ENCODE results near the gene JMJD1C.

JMJD1C gene

GRCh38 chr10:63246356-63246755, 219.4 kb downstream of the JMJD1C start:
- no peak overlapping the region for H4K8ac ChIP-seq (ENCODE audit: low read length)
- peaks cover 0 to 11% of the 10 kb centered on the region in 2 experiments for H3K36me3 ChIP-seq (ENCODE audit: control insufficient read depth in 1 of 2, insufficient read depth in 2 of 2, low read depth in 1 of 2, low read length in 2 of 2)
- no peak for DNase-seq
- no peak overlapping the region for H2BK12ac ChIP-seq (ENCODE audit: low read length in 2 of 2)
- H3K23ac ChIP-seq (ENCODE audit: low read length in 2 of 2), result no peak overlapping the region
- H3K14ac ChIP-seq (ENCODE audit: low read length in 2 of 2), result no peak overlapping the region
- no peak overlapping the region for H2BK120ac ChIP-seq (ENCODE audit: low read depth, low read length)
- no peak overlapping the region for H3K4me3 ChIP-seq (ENCODE audit: insufficient read depth in 1 of 2, low read depth in 1 of 2, low read length in 2 of 2)
- 91% methylated on average over 2 of the region's 3 CpGs for WGBS
- no peak overlapping the region for H3K4ac ChIP-seq (ENCODE audit: low read depth in 1 of 2, low read length in 2 of 2)
- no peak overlapping the region for H3K4me2 ChIP-seq (ENCODE audit: low read length, poor library complexity, severe bottlenecking)
- H3K27ac ChIP-seq (ENCODE audit: low read length, poor library complexity, severe bottlenecking), result no peak overlapping the region
- H3K27me3 ChIP-seq (ENCODE audit: control insufficient read depth in 1 of 2, insufficient read depth in 1 of 2, low read length in 2 of 2), result no peaks in the 10 kb centered on the region
- no peak overlapping the region for H2BK15ac ChIP-seq (ENCODE audit: low read depth, poor library complexity, severe bottlenecking)
- H2AK5ac ChIP-seq (ENCODE audit: low read length, severe bottlenecking), result no peak overlapping the region
- peaks cover 9% of the 10 kb centered on the region for H3K4me1 ChIP-seq (ENCODE audit: control insufficient read depth, insufficient read depth, low read depth, low read length)
- H4K91ac ChIP-seq (ENCODE audit: low read length), result no peak overlapping the region
- H3K9me3 ChIP-seq (ENCODE audit: control insufficient read depth, low read length), result no peaks in the 10 kb centered on the region
- H2AFZ ChIP-seq (ENCODE audit: low read depth, low read length), result no peak overlapping the region
- no peaks in the 10 kb centered on the region for H3K79me1 ChIP-seq (replicated peaks; ENCODE audit: low read length, poor library complexity, severe bottlenecking)
- no peak overlapping the region for H2BK5ac ChIP-seq (ENCODE audit: low read depth, low read length, poor library complexity, severe bottlenecking)
- no peak overlapping the region for H3K9ac ChIP-seq (ENCODE audit: low read length)
- H3K18ac ChIP-seq (ENCODE audit: low read depth in 1 of 2, low read length in 2 of 2), result no peak overlapping the region

- no peaks in the 10 kb centered on the region for H3K9me3 ChIP-seq (ENCODE audit: control insufficient read depth, low read length)
- H3K9ac ChIP-seq (ENCODE audit: low read length), result no peak overlapping the region
- no peak overlapping the region for H3K27ac ChIP-seq (ENCODE audit: low read length, poor library complexity, severe bottlenecking)
- no peak overlapping the region for H3K18ac ChIP-seq (ENCODE audit: low read depth in 1 of 2, low read length in 2 of 2)
- no peaks in the 10 kb centered on the region for H3K79me1 ChIP-seq (replicated peaks; ENCODE audit: low read length, poor library complexity, severe bottlenecking)
- DNase-seq, result no peak
- no peak overlapping the region for H4K8ac ChIP-seq (ENCODE audit: low read length)
- H3K4me1 ChIP-seq (ENCODE audit: control insufficient read depth, insufficient read depth, low read depth, low read length), result peaks cover 10% of the 10 kb centered on the region
- H4K91ac ChIP-seq (ENCODE audit: low read length), result no peak overlapping the region
- H2AK5ac ChIP-seq (ENCODE audit: low read length, severe bottlenecking), result no peak overlapping the region
- 73% methylated on average over 2 of the region's 2 CpGs for WGBS
- H3K4me3 ChIP-seq (ENCODE audit: insufficient read depth in 1 of 2, low read depth in 1 of 2, low read length in 2 of 2), result no peak overlapping the region
- H2BK15ac ChIP-seq (ENCODE audit: low read depth, poor library complexity, severe bottlenecking), result no peak overlapping the region
- no peak overlapping the region for H3K14ac ChIP-seq (ENCODE audit: low read length in 2 of 2)
- no peak overlapping the region for H2BK5ac ChIP-seq (ENCODE audit: low read depth, low read length, poor library complexity, severe bottlenecking)
- no peak overlapping the region for H2BK12ac ChIP-seq (ENCODE audit: low read length in 2 of 2)
- no peak overlapping the region for H2AFZ ChIP-seq (ENCODE audit: low read depth, low read length)
- H2BK120ac ChIP-seq (ENCODE audit: low read depth, low read length), result no peak overlapping the region
- no peak overlapping the region for H3K4me2 ChIP-seq (ENCODE audit: low read length, poor library complexity, severe bottlenecking)
- H3K4ac ChIP-seq (ENCODE audit: low read depth in 1 of 2, low read length in 2 of 2), result no peak overlapping the region
- H3K23ac ChIP-seq (ENCODE audit: low read length in 2 of 2), result no peak overlapping the region
- peaks cover 0 to 3% of the 10 kb centered on the region in 2 experiments for H3K36me3 ChIP-seq (ENCODE audit: control insufficient read depth in 1 of 2, insufficient read depth in 2 of 2, low read depth in 1 of 2, low read length in 2 of 2)
- no peaks in the 10 kb centered on the region for H3K27me3 ChIP-seq (ENCODE audit: control insufficient read depth in 1 of 2, insufficient read depth in 1 of 2, low read length in 2 of 2)
These were observed 223.9 kb downstream of the JMJD1C start for GRCh38 chr10:63241841-63242281.

GRCh38 chr10:63240807-63241206, 225.0 kb downstream of the JMJD1C start:
- H3K4me1 ChIP-seq (ENCODE audit: control insufficient read depth, insufficient read depth, low read depth, low read length), result peaks cover 12% of the 10 kb centered on the region
- H2BK12ac ChIP-seq (ENCODE audit: low read length in 2 of 2), result no peak overlapping the region
- no peak overlapping the region for H3K4me3 ChIP-seq (ENCODE audit: insufficient read depth in 1 of 2, low read depth in 1 of 2, low read length in 2 of 2)
- H3K23ac ChIP-seq (ENCODE audit: low read length in 2 of 2), result no peak overlapping the region
- no peak overlapping the region for H4K8ac ChIP-seq (ENCODE audit: low read length)
- no peak for DNase-seq
- no peak overlapping the region for H2BK120ac ChIP-seq (ENCODE audit: low read depth, low read length)
- no peaks in the 10 kb centered on the region for H3K9me3 ChIP-seq (ENCODE audit: control insufficient read depth, low read length)
- H3K27ac ChIP-seq (ENCODE audit: low read length, poor library complexity, severe bottlenecking), result no peak overlapping the region
- H3K14ac ChIP-seq (ENCODE audit: low read length in 2 of 2), result no peak overlapping the region
- H3K4me2 ChIP-seq (ENCODE audit: low read length, poor library complexity, severe bottlenecking), result no peak overlapping the region
- no peak overlapping the region for H2BK5ac ChIP-seq (ENCODE audit: low read depth, low read length, poor library complexity, severe bottlenecking)
- no peak overlapping the region for H3K9ac ChIP-seq (ENCODE audit: low read length)
- H3K79me1 ChIP-seq (replicated peaks; ENCODE audit: low read length, poor library complexity, severe bottlenecking), result no peaks in the 10 kb centered on the region
- WGBS, result no CpG with 5 or more reads among the region's 6 CpGs
- H3K27me3 ChIP-seq (ENCODE audit: control insufficient read depth in 1 of 2, insufficient read depth in 1 of 2, low read length in 2 of 2), result no peaks in the 10 kb centered on the region
- H2AFZ ChIP-seq (ENCODE audit: low read depth, low read length), result no peak overlapping the region
- H2BK15ac ChIP-seq (ENCODE audit: low read depth, poor library complexity, severe bottlenecking), result no peak overlapping the region
- no peak overlapping the region for H2AK5ac ChIP-seq (ENCODE audit: low read length, severe bottlenecking)
- H3K4ac ChIP-seq (ENCODE audit: low read depth in 1 of 2, low read length in 2 of 2), result no peak overlapping the region
- H3K36me3 ChIP-seq (ENCODE audit: control insufficient read depth in 1 of 2, insufficient read depth in 2 of 2, low read depth in 1 of 2, low read length in 2 of 2), result peaks cover 0 to 3% of the 10 kb centered on the region in 2 experiments
- H4K91ac ChIP-seq (ENCODE audit: low read length), result no peak overlapping the region
- no peak overlapping the region for H3K18ac ChIP-seq (ENCODE audit: low read depth in 1 of 2, low read length in 2 of 2)

- Histone ChIP-seq H4K91ac (ENCODE audit: low read length) (no peak overlapping the region), H3K9me3 (ENCODE audit: control insufficient read depth, low read length) (no peaks in the 10 kb centered on the region), H3K23ac (ENCODE audit: low read length in 2 of 2) (no peak overlapping the region), H3K79me1 (replicated peaks; ENCODE audit: low read length, poor library complexity, severe bottlenecking) (no peaks in the 10 kb centered on the region), H3K4ac (ENCODE audit: low read depth in 1 of 2, low read length in 2 of 2) (no peak overlapping the region), H2BK5ac (ENCODE audit: low read depth, low read length, poor library complexity, severe bottlenecking) (no peak overlapping the region), H3K36me3 (ENCODE audit: control insufficient read depth in 1 of 2, insufficient read depth in 2 of 2, low read depth in 1 of 2, low read length in 2 of 2) (peaks cover 0 to 3% of the 10 kb centered on the region in 2 experiments), H2BK120ac (ENCODE audit: low read depth, low read length) (no peak overlapping the region), H3K27me3 (ENCODE audit: control insufficient read depth in 1 of 2, insufficient read depth in 1 of 2, low read length in 2 of 2) (no peaks in the 10 kb centered on the region), H2BK12ac (ENCODE audit: low read length in 2 of 2) (no peak overlapping the region), H3K4me2 (ENCODE audit: low read length, poor library complexity, severe bottlenecking) (no peak overlapping the region), H2AK5ac (ENCODE audit: low read length, severe bottlenecking) (no peak overlapping the region), H3K4me1 (ENCODE audit: control insufficient read depth, insufficient read depth, low read depth, low read length) (peaks cover 11% of the 10 kb centered on the region), H3K4me3 (ENCODE audit: insufficient read depth in 1 of 2, low read depth in 1 of 2, low read length in 2 of 2) (no peak overlapping the region), H2AFZ (ENCODE audit: low read depth, low read length) (no peak overlapping the region), H3K14ac (ENCODE audit: low read length in 2 of 2) (no peak overlapping the region), H3K9ac (ENCODE audit: low read length) (no peak overlapping the region), H2BK15ac (ENCODE audit: low read depth, poor library complexity, severe bottlenecking) (no peak overlapping the region), H3K27ac (ENCODE audit: low read length, poor library complexity, severe bottlenecking) (no peak overlapping the region), H3K18ac (ENCODE audit: low read depth in 1 of 2, low read length in 2 of 2) (no peak overlapping the region), H4K8ac (ENCODE audit: low read length) (no peak overlapping the region)
- no CpG with 5 or more reads among the region's 1 CpG for WGBS
- no peak for DNase-seq
These were observed 227.3 kb downstream of the JMJD1C start for GRCh38 chr10:63238501-63238900.
